ENCODE data around the gene EPB41L1. TPM values are rescaled to one million over a fixed set of nuclear protein-coding genes. Genes with fewer than 3 reads are reported as not detected.

EPB41L1 gene
- total RNA-seq, 1 donor from 2014 or later = 32.7 TPM

GRCh38 chr20:36251426-36251825 lies 96.9 kb downstream of the EPB41L1 start:
- Histone ChIP-seq H3K36me3 (no peaks in the 10 kb centered on the region), H3K9me3 (ENCODE audit: low read depth) (no peaks in the 10 kb centered on the region), H3K27me3 (no peaks in the 10 kb centered on the region), H3F3A (ENCODE audit: low read depth) (peaks cover 9% of the 10 kb centered on the region), H2AFZ (replicated peaks) (no peak overlapping the region), H3K4me2 (no peak overlapping the region), H3K79me2 (ENCODE audit: low read depth) (peaks cover 12% of the 10 kb centered on the region), H4K20me1 (ENCODE audit: low read depth) (peaks cover 45% of the 10 kb centered on the region), H3K27ac (no peak overlapping the region), H3K9ac (no peak overlapping the region), H3K4me3 (no peak overlapping the region), H3K4me1 (peaks cover 13% of the 10 kb centered on the region)
- peak; percentile 15 for DNase-seq (ENCODE audit: low spot score)
- Mint-ChIP-seq H3K27me3 (ENCODE audit: insufficient read depth, low read depth) (peaks cover 2% of the 10 kb centered on the region), H3K36me3 (peaks cover 24% of the 10 kb centered on the region), H3K4me1 (peaks cover 18% of the 10 kb centered on the region), H3K9me3 (no peaks in the 10 kb centered on the region), H3K27ac (no peak overlapping the region), H3K4me3 (no peak overlapping the region)
- TF ChIP-seq EZH2 (IDR thresholded peaks at IDR 0.05) (no peak), EZH2phosphoT487 (IDR thresholded peaks at IDR 0.05) (no peak), CTCF (IDR thresholded peaks at IDR 0.05) (no peak)

GRCh38 chr20:36252511-36252910 lies 98.0 kb downstream of the EPB41L1 start:
- H3K27me3 Mint-ChIP-seq (ENCODE audit: insufficient read depth, low read depth) = peaks cover 2% of the 10 kb centered on the region
- H3K9me3 Mint-ChIP-seq = no peaks in the 10 kb centered on the region
- H3K36me3 Mint-ChIP-seq = peaks cover 32% of the 10 kb centered on the region
- peaks cover 18% of the 10 kb centered on the region for H3K4me1 Mint-ChIP-seq
- Histone ChIP-seq H3K9me3 (ENCODE audit: low read depth) (no peaks in the 10 kb centered on the region), H3K79me2 (ENCODE audit: low read depth) (peaks cover 12% of the 10 kb centered on the region), H4K20me1 (ENCODE audit: low read depth) (peaks cover 45% of the 10 kb centered on the region), H3K36me3 (no peaks in the 10 kb centered on the region), H3K27me3 (no peaks in the 10 kb centered on the region), H3K4me3 (no peak overlapping the region), H3F3A (ENCODE audit: low read depth) (peaks cover 9% of the 10 kb centered on the region), H3K4me2 (no peak overlapping the region), H2AFZ (replicated peaks) (no peak overlapping the region), H3K27ac (no peak overlapping the region), H3K4me1 (peaks cover 13% of the 10 kb centered on the region), H3K9ac (no peak overlapping the region)
- H3K27ac Mint-ChIP-seq = no peak overlapping the region
- DNase-seq (ENCODE audit: low spot score) = no peak
- TF ChIP-seq CTCF (IDR thresholded peaks at IDR 0.05) (no peak), EZH2 (IDR thresholded peaks at IDR 0.05) (no peak), EZH2phosphoT487 (IDR thresholded peaks at IDR 0.05) (no peak)
- H3K4me3 Mint-ChIP-seq = no peak overlapping the region

- peaks cover 29% of the 10 kb centered on the region for H3K36me3 Mint-ChIP-seq
- peaks cover 45% of the 10 kb centered on the region for H4K20me1 ChIP-seq (ENCODE audit: low read depth)
- no peaks in the 10 kb centered on the region for H3K27me3 ChIP-seq
- H3K4me2 ChIP-seq = no peak overlapping the region
- peaks cover 2% of the 10 kb centered on the region for H3K27me3 Mint-ChIP-seq (ENCODE audit: insufficient read depth, low read depth)
- H3K9ac ChIP-seq = no peak overlapping the region
- H3K9me3 ChIP-seq (ENCODE audit: low read depth) = no peaks in the 10 kb centered on the region
- H3K4me1 Mint-ChIP-seq = peaks cover 18% of the 10 kb centered on the region
- H2AFZ ChIP-seq (replicated peaks) = no peak overlapping the region
- H3K79me2 ChIP-seq (ENCODE audit: low read depth) = peaks cover 12% of the 10 kb centered on the region
- H3K36me3 ChIP-seq = no peaks in the 10 kb centered on the region
- H3K27ac ChIP-seq = no peak overlapping the region
- DNase-seq (ENCODE audit: low spot score) = peak; percentile 22
- H3K4me3 ChIP-seq = no peak overlapping the region
- H3F3A ChIP-seq (ENCODE audit: low read depth) = peaks cover 9% of the 10 kb centered on the region
- H3K27ac Mint-ChIP-seq = no peak overlapping the region
- H3K9me3 Mint-ChIP-seq = no peaks in the 10 kb centered on the region
- peaks cover 13% of the 10 kb centered on the region for H3K4me1 ChIP-seq
- H3K4me3 Mint-ChIP-seq = no peak overlapping the region
- TF ChIP-seq EZH2 (IDR thresholded peaks at IDR 0.05) (no peak), CTCF (IDR thresholded peaks at IDR 0.05) (no peak), EZH2phosphoT487 (IDR thresholded peaks at IDR 0.05) (no peak)
Measured at GRCh38 chr20:36253036-36253435, 98.5 kb downstream of the EPB41L1 start.
